Loucy (cell line): Measurements from ENCODE around the gene XRCC4.

Experiments used
- CTCF ChIP-seq: fragments of 200-600 bp; sonication (generic); conservative IDR thresholded peaks from 2 replicates; pipeline ENCODE4 v1.5.1; 2014; ENCODE audit warnings: mild to moderate bottlenecking, antibody characterized with exemption, low read length
- EZH2phosphoT487 ChIP-seq: fragments of 200-600 bp; IDR thresholded peaks from 2 replicates; pipeline ENCODE4 v1.6.1; 2018; ENCODE audit warnings: antibody characterized with exemption, mild to moderate bottlenecking, moderate library complexity, borderline replicate concordance

- TF ChIP-seq CTCF (no peak), EZH2phosphoT487 (no peak)
Measured at GRCh38 chr5:83387041-83387440, 309.7 kb downstream of the XRCC4 start.
